Mammary epithelial cell (primary cell): ENCODE measurements around the gene GNS.

Experiments used
- EZH2 ChIP-seq: IDR thresholded peaks from 2 replicates; pipeline ENCODE4 v1.6.1; 2012; ENCODE audit warnings: low read length, inconsistent platforms, borderline replicate concordance
- TF ChIP-seq, protein P1 (sequence below), 2 donors: IDR thresholded peaks in 1 of 2; conservative IDR thresholded peaks in 1 of 2; 2 replicates each; pipeline ENCODE4 v1.5.1; 2011 to 2012; ENCODE audit warnings: inconsistent platforms in 2 of 2, low read length in 2 of 2, mild to moderate bottlenecking in 2 of 2, control low read depth in 1 of 2, low read depth in 1 of 2; ENCODE audit not compliant: insufficient read depth in 1 of 2; ENCODE audit errors: extremely low read depth in 1 of 2

DNA sequence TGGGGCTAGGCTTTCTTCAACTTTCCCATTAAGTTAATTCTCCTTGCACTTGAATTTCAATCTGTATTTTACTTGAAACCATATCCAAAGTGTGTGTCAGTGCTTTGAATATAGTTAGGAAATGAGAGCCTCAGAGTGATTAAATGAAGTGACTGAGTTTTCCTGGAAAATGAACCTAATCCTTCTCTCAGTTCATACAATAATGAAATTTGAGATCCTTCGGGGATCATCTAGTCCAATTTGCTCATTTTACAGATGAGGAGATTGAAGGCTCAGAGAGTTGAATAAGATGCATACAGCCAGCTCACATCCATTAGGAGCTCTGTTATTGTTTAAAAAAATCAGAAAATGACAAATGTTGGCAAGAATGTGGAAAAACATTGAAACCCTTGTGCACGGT, 47.0 kb upstream of the GNS start:
- no peak for TF ChIP-seq EZH2
- TF ChIP-seq, protein P1, sequence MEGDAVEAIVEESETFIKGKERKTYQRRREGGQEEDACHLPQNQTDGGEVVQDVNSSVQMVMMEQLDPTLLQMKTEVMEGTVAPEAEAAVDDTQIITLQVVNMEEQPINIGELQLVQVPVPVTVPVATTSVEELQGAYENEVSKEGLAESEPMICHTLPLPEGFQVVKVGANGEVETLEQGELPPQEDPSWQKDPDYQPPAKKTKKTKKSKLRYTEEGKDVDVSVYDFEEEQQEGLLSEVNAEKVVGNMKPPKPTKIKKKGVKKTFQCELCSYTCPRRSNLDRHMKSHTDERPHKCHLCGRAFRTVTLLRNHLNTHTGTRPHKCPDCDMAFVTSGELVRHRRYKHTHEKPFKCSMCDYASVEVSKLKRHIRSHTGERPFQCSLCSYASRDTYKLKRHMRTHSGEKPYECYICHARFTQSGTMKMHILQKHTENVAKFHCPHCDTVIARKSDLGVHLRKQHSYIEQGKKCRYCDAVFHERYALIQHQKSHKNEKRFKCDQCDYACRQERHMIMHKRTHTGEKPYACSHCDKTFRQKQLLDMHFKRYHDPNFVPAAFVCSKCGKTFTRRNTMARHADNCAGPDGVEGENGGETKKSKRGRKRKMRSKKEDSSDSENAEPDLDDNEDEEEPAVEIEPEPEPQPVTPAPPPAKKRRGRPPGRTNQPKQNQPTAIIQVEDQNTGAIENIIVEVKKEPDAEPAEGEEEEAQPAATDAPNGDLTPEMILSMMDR (conservative IDR thresholded peaks at IDR 0.05 in 1 of 2, IDR thresholded peaks at IDR 0.05 in 1 of 2; ENCODE audit: extremely low read depth in 1 of 2, insufficient read depth in 1 of 2, low read depth in 1 of 2, low read length in 2 of 2) = no peak
